NCI-H345 treated with DMSO at 0.1 percent for 48 hours (cell line): Measurements from ENCODE around the gene B4GALNT4.
"Not testable (repeated sequence)": the region's sequence is repeated elsewhere in the genome, so short reads cannot be mapped to it uniquely, and the experiment has no call there.

Source experiments
- DNase-seq: peaks from one replicate; lab custom pipeline; 2025; ENCODE audit not compliant: unreplicated experiment; lab: John Stamatoyannopoulos, UW

B4GALNT4 gene

DNA sequence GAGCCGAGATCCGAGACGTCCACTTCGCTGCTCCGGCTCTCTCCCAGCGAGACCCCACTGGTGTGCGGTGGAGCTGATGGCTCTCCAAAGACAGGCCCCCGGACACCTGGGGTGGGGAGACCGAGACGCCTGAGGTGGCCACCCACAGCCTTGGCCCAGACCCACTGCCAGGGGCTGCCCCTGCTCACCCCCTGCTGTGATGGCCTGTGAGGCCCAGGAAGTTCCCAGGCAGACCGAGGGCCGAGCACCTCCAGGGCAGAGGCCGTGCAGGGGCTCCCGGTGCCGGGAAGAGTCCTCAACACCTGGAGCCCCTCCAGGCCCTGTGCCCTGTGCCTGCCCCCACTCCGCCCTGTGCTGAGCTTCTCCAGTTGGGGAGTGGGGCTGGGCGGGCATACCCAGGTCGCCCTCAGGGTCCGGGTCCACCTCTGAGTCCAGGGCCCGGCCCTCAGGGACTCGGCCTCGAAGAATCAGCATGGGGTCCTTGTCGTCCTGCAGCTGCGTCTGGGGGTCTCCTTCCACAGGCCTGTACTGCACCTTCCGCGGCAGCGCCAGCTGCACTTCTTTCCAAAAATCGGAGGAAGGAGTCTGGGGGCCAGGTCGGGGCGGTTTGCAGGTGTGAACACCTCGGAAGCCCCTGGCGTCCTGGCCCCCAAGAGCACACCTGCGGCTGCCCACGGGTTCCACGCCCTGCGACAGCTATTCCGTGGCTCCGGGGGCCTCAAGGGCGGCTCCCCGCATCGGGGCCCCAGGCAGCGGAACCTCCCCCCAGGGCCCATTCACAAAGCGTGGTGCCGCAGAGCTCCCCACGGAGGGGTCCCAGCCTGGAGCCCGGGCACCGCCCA is 36.9 kb downstream of the B4GALNT4 start:
- no peak for DNase-seq

- no peak for DNase-seq
Observed at GRCh38 chr11:406796-407650, 37.7 kb downstream of the B4GALNT4 start.

GRCh38 chr11:407651-408123 is 38.4 kb downstream of the B4GALNT4 start:
- DNase-seq: no peak

- DNase-seq: no peak
Observed at GRCh38 chr11:408154-409007, 39.1 kb downstream of the B4GALNT4 start.

GRCh38 chr11:409008-409599 is 39.8 kb downstream of the B4GALNT4 start:
- DNase-seq: no peak

DNA sequence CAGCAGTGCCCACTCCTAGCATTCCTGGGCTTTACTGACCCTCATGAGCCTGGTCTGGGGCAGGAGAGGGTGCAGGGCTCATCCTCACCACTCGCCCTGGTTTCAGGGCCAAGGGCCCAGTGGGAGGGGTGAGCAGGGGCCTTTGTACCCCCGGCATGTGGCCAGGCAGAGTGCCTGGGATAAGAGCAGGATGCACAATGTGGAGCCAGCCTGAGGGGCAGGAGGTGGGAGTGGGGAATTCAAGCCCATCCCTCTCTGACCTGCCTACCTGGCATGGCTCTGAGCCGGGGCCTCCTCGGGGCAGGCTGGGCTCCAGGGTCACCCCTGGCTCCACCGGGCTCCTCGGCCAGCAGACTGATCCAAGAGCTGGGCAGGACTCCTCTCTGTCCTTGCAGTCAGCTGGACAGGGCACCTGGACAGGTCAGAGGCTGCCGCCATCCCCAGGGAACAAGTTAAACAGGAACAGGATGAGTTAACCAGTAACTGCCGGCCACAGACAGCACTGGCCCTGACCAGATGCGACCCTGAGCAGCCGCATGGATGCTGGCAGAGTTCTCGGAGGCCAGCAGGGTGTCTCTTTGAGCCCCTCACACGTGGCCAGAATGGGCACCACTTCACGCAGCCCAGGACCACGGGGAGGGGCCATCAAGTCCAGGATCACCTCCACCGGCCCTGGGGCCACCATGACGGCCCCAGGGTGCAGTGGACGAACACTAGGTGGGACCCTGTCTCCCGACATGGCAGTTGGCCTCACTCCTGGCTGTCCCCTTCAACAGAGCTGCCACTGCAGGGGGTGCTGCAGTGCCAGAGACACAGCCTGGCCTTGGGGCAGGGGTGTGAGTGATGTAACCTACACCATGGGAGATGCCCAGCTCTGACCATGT is 40.5 kb downstream of the B4GALNT4 start:
- DNase-seq: no peak

DNA sequence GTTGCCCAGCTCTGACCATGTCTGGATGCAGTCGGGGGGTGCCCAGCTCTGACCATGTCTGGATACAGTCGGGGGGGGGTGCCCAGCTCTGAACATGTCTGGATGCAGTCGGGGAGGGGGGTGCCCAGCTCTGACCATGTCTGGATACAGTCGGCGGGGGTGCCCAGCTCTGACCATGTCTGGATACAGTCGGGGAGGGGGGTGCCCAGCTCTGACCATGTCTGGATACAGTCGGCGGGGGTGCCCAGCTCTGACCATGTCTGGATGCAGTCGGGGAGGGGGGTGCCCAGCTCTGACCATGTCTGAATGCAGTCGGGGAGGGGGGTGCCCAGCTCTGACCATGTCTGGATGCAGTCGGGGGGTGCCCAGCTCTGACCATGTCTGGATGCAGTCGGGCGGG is 41.4 kb downstream of the B4GALNT4 start:
- DNase-seq: not testable (repeated sequence)

DNA sequence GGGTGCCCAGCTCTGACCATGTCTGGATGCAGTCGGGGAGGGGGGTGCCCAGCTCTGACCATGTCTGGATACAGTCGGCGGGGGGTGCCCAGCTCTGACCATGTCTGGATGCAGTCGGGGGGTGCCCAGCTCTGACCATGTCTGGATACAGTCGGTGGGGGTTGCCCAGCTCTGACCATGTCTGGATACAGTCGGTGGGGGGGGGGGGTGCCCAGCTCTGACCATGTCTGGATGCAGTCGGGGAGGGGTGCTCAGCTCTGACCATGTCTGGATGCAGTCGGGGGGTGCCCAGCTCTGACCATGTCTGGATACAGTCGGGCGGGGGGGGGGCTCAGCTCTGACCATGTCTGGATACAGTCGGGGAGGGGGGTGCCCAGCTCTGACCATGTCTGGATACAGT is 42.2 kb downstream of the B4GALNT4 start:
- DNase-seq: not testable (repeated sequence)

- DNase-seq: no peak
Observed at GRCh38 chr11:412641-413119, 43.4 kb downstream of the B4GALNT4 start.

GRCh38 chr11:413120-414081 is 44.1 kb downstream of the B4GALNT4 start:
- DNase-seq: no peak

DNA sequence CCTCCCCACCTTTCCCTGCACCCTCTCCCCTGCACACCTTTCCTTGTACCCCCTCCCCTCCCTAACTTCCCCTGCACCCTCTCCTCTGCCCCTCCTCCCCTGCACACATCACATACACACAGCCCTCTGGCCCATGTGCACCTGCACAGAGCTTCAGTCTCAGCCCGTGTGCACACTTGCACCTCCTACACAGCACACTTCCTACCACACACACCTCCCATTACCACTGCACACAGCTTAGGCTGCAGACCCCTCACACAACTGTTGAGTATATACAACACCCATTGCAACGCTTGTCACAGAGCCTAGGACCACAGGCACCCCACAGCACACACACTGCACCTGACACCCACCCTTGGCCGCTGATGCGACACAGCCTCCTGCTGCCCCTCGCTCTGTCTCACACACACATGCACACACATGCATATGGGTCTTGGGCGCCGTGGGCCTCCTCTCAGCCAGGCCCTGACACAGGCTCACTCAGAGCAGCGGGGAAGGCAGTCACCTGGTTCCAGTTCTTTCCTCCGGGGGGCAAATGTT is 45.1 kb downstream of the B4GALNT4 start:
- DNase-seq: no peak

DNA sequence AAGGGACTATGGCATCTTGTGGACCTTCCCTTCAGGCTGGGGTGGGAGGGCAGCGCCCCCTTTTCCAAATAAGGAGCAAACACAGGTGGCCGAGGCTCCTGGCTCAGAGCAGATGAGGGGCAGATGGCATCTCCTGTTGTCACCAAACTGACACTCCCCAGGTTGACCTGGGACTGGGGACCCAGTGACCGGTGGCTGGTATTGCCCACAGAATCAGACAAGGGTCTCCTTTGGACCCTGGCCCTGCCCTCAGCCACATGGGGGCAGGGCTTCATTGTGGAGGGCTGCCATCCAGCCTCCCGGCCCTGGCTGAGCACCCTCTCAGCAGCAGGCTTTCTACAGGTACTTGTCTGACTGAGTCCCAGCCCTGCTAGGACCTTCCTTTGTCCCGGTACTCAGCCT is 46.3 kb downstream of the B4GALNT4 start:
- no peak for DNase-seq

- DNase-seq: no peak
Observed at GRCh38 chr11:416051-416756, 46.9 kb downstream of the B4GALNT4 start.

DNA sequence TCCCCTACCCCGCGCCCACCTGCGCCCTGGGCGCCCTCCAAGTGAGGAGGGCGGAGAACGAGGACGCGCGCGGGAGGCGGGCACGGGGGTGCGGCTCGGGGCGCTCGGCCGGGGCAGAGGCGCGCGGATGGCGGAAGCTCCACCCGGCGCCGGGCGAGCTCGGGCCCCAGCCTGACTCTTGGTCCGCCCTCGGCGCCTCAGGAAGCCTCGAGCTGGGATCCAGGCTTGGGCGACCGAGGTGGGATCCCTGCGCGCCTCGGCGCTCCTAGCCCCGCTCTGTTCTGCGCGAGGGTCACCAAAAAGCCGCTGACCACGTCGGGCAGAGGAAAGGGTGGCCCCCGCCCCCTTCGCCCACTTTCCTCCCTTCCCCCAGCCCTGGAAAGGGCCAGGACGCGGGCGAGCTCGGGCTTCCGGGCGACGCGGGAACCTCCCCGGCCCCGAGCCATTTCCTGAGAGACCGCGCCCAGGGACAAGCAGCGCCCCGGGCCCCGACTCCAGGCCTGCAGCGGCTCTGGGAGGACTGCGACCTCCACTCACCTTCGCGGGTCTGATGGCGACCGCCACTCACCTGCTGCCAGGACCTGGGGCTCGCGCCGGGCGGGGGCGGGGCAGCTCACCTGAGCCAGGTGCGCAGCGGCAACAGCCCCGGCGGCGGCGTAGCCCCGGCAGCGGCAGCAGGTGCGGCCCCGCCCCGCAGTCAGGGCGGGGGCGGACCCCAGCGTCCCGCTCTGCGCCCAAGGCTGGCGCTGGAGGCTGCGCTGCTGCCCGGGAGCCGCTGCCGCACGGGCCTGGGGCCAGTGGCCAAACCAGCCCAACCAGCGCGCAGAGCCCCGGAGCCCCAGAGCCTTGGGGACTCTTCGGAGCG is 47.7 kb downstream of the B4GALNT4 start:
- DNase-seq: peak; percentile 30

- no peak for DNase-seq
Observed at GRCh38 chr11:417652-418342, 48.5 kb downstream of the B4GALNT4 start.
